ENCODE results near the gene MARK1. TPM values are rescaled to one million over a fixed set of nuclear protein-coding genes. Genes with fewer than 3 reads are reported as not detected.

The MARK1 gene
- total RNA-seq, 1 experiment from 2014 or later = 1.3 TPM

- Histone ChIP-seq H3K9me2 (replicated peaks; ENCODE audit: insufficient read depth, low read length) (no peaks in the 10 kb centered on the region), H3K9me3 (ENCODE audit: low read length) (no peaks in the 10 kb centered on the region), H3K79me2 (ENCODE audit: low read length) (no peaks in the 10 kb centered on the region), H3K36me3 (ENCODE audit: insufficient read depth, low read length) (no peaks in the 10 kb centered on the region), H4K20me1 (ENCODE audit: insufficient read depth, low read depth, low read length) (no peaks in the 10 kb centered on the region), H3K9ac (ENCODE audit: low read length) (no peak overlapping the region), H3K27ac (ENCODE audit: low read length) (no peak overlapping the region), H3K4me2 (ENCODE audit: low read depth, low read length, poor library complexity, severe bottlenecking) (no peak overlapping the region), H3K4me1 (ENCODE audit: low read length) (no peaks in the 10 kb centered on the region), H2AFZ (ENCODE audit: low read length) (no peak overlapping the region), H3K4me3 (ENCODE audit: low read length) (no peak overlapping the region), H3K27me3 (ENCODE audit: low read length) (no peaks in the 10 kb centered on the region)
- DNase-seq = no peak
These were observed 37.7 kb downstream of the MARK1 start for GRCh38 chr1:220565670-220566069.

- H3K4me2 ChIP-seq (ENCODE audit: low read depth, low read length, poor library complexity, severe bottlenecking) = no peak overlapping the region
- no peaks in the 10 kb centered on the region for H3K9me2 ChIP-seq (replicated peaks; ENCODE audit: insufficient read depth, low read length)
- H3K9ac ChIP-seq (ENCODE audit: low read length) = no peak overlapping the region
- no peak overlapping the region for H3K4me3 ChIP-seq (ENCODE audit: low read length)
- no peaks in the 10 kb centered on the region for H4K20me1 ChIP-seq (ENCODE audit: insufficient read depth, low read depth, low read length)
- no peaks in the 10 kb centered on the region for H3K4me1 ChIP-seq (ENCODE audit: low read length)
- no peaks in the 10 kb centered on the region for H3K79me2 ChIP-seq (ENCODE audit: low read length)
- no peaks in the 10 kb centered on the region for H3K36me3 ChIP-seq (ENCODE audit: insufficient read depth, low read length)
- H3K27ac ChIP-seq (ENCODE audit: low read length) = no peak overlapping the region
- H3K27me3 ChIP-seq (ENCODE audit: low read length) = no peaks in the 10 kb centered on the region
- H2AFZ ChIP-seq (ENCODE audit: low read length) = no peak overlapping the region
- no peaks in the 10 kb centered on the region for H3K9me3 ChIP-seq (ENCODE audit: low read length)
- DNase-seq = no peak
These were observed 38.9 kb downstream of the MARK1 start for GRCh38 chr1:220566869-220567268.

GRCh38 chr1:220572416-220572815, 44.5 kb downstream of the MARK1 start:
- no peak for DNase-seq
- H3K4me2 ChIP-seq (ENCODE audit: low read depth, low read length, poor library complexity, severe bottlenecking) = no peak overlapping the region
- no peak overlapping the region for H3K27ac ChIP-seq (ENCODE audit: low read length)
- H3K79me2 ChIP-seq (ENCODE audit: low read length) = no peaks in the 10 kb centered on the region
- H3K36me3 ChIP-seq (ENCODE audit: insufficient read depth, low read length) = no peaks in the 10 kb centered on the region
- no peaks in the 10 kb centered on the region for H3K4me1 ChIP-seq (ENCODE audit: low read length)
- 0 out of 2 replicates have a peak, but pooled peaks cover 3% of the 10 kb centered on the region for H3K27me3 ChIP-seq (ENCODE audit: low read length)
- no peak overlapping the region for H3K4me3 ChIP-seq (ENCODE audit: low read length)
- no peaks in the 10 kb centered on the region for H3K9me2 ChIP-seq (replicated peaks; ENCODE audit: insufficient read depth, low read length)
- peaks cover 8% of the 10 kb centered on the region for H3K9me3 ChIP-seq (ENCODE audit: low read length)
- H2AFZ ChIP-seq (ENCODE audit: low read length) = no peak overlapping the region
- H4K20me1 ChIP-seq (ENCODE audit: insufficient read depth, low read depth, low read length) = no peaks in the 10 kb centered on the region
- H3K9ac ChIP-seq (ENCODE audit: low read length) = no peak overlapping the region

GRCh38 chr1:220573836-220574235, 45.9 kb downstream of the MARK1 start:
- peaks cover 8% of the 10 kb centered on the region for H3K9me3 ChIP-seq (ENCODE audit: low read length)
- no peak for DNase-seq

GRCh38 chr1:220575718-220576497, 48.0 kb downstream of the MARK1 start:
- Histone ChIP-seq H3K27me3 (ENCODE audit: low read length) (0 out of 2 replicates have a peak, but pooled peaks cover 3% of the 10 kb centered on the region), H3K4me1 (ENCODE audit: low read length) (no peaks in the 10 kb centered on the region), H3K9ac (ENCODE audit: low read length) (no peak overlapping the region), H3K4me2 (ENCODE audit: low read depth, low read length, poor library complexity, severe bottlenecking) (no peak overlapping the region), H3K9me3 (ENCODE audit: low read length) (peaks cover 8% of the 10 kb centered on the region), H2AFZ (ENCODE audit: low read length) (no peak overlapping the region), H3K4me3 (ENCODE audit: low read length) (no peak overlapping the region), H4K20me1 (ENCODE audit: insufficient read depth, low read depth, low read length) (no peaks in the 10 kb centered on the region), H3K27ac (ENCODE audit: low read length) (no peak overlapping the region), H3K9me2 (replicated peaks; ENCODE audit: insufficient read depth, low read length) (no peaks in the 10 kb centered on the region), H3K79me2 (ENCODE audit: low read length) (no peaks in the 10 kb centered on the region), H3K36me3 (ENCODE audit: insufficient read depth, low read length) (no peaks in the 10 kb centered on the region)
- peak; percentile 28 for DNase-seq

More at GRCh38 chr1:220573836-220574235, 45.9 kb downstream of the MARK1 start:
- H3K79me2 ChIP-seq (ENCODE audit: low read length) = no peaks in the 10 kb centered on the region
- H4K20me1 ChIP-seq (ENCODE audit: insufficient read depth, low read depth, low read length) = no peaks in the 10 kb centered on the region
- H3K9ac ChIP-seq (ENCODE audit: low read length) = no peak overlapping the region
- H3K4me3 ChIP-seq (ENCODE audit: low read length) = no peak overlapping the region
- no peak overlapping the region for H3K4me2 ChIP-seq (ENCODE audit: low read depth, low read length, poor library complexity, severe bottlenecking)
- H3K36me3 ChIP-seq (ENCODE audit: insufficient read depth, low read length) = no peaks in the 10 kb centered on the region
- H2AFZ ChIP-seq (ENCODE audit: low read length) = no peak overlapping the region
- 0 out of 2 replicates have a peak, but pooled peaks cover 3% of the 10 kb centered on the region for H3K27me3 ChIP-seq (ENCODE audit: low read length)
- no peak overlapping the region for H3K27ac ChIP-seq (ENCODE audit: low read length)
- no peaks in the 10 kb centered on the region for H3K4me1 ChIP-seq (ENCODE audit: low read length)
- no peaks in the 10 kb centered on the region for H3K9me2 ChIP-seq (replicated peaks; ENCODE audit: insufficient read depth, low read length)

- Histone ChIP-seq H3K27ac (ENCODE audit: low read length) (no peak overlapping the region), H3K4me1 (ENCODE audit: low read length) (no peaks in the 10 kb centered on the region), H3K79me2 (ENCODE audit: low read length) (no peaks in the 10 kb centered on the region), H3K4me2 (ENCODE audit: low read depth, low read length, poor library complexity, severe bottlenecking) (no peak overlapping the region), H3K9me3 (ENCODE audit: low read length) (peaks cover 8% of the 10 kb centered on the region), H3K4me3 (ENCODE audit: low read length) (no peak overlapping the region), H4K20me1 (ENCODE audit: insufficient read depth, low read depth, low read length) (no peaks in the 10 kb centered on the region), H3K36me3 (ENCODE audit: insufficient read depth, low read length) (no peaks in the 10 kb centered on the region), H2AFZ (ENCODE audit: low read length) (no peak overlapping the region), H3K9ac (ENCODE audit: low read length) (no peak overlapping the region), H3K9me2 (replicated peaks; ENCODE audit: insufficient read depth, low read length) (no peaks in the 10 kb centered on the region), H3K27me3 (ENCODE audit: low read length) (0 out of 2 replicates have a peak, but pooled peaks cover 3% of the 10 kb centered on the region)
- DNase-seq = no peak
These were observed 50.0 kb downstream of the MARK1 start for GRCh38 chr1:220577926-220578325.

GRCh38 chr1:220579317-220579716, 51.4 kb downstream of the MARK1 start:
- Histone ChIP-seq H3K27me3 (ENCODE audit: low read length) (no peaks in the 10 kb centered on the region), H3K4me3 (ENCODE audit: low read length) (no peak overlapping the region), H3K4me2 (ENCODE audit: low read depth, low read length, poor library complexity, severe bottlenecking) (no peak overlapping the region), H3K36me3 (ENCODE audit: insufficient read depth, low read length) (no peaks in the 10 kb centered on the region), H3K27ac (ENCODE audit: low read length) (no peak overlapping the region), H4K20me1 (ENCODE audit: insufficient read depth, low read depth, low read length) (no peaks in the 10 kb centered on the region), H2AFZ (ENCODE audit: low read length) (no peak overlapping the region), H3K4me1 (ENCODE audit: low read length) (no peaks in the 10 kb centered on the region), H3K9me2 (replicated peaks; ENCODE audit: insufficient read depth, low read length) (no peaks in the 10 kb centered on the region), H3K9me3 (ENCODE audit: low read length) (peaks cover 3% of the 10 kb centered on the region), H3K79me2 (ENCODE audit: low read length) (no peaks in the 10 kb centered on the region), H3K9ac (ENCODE audit: low read length) (no peak overlapping the region)
- no peak for DNase-seq

- no peaks in the 10 kb centered on the region for H3K79me2 ChIP-seq (ENCODE audit: low read length)
- H2AFZ ChIP-seq (ENCODE audit: low read length) = no peak overlapping the region
- no peak overlapping the region for H3K27ac ChIP-seq (ENCODE audit: low read length)
- no peak overlapping the region for H3K4me3 ChIP-seq (ENCODE audit: low read length)
- no peaks in the 10 kb centered on the region for H3K27me3 ChIP-seq (ENCODE audit: low read length)
- H3K9me2 ChIP-seq (replicated peaks; ENCODE audit: insufficient read depth, low read length) = no peaks in the 10 kb centered on the region
- no peaks in the 10 kb centered on the region for H4K20me1 ChIP-seq (ENCODE audit: insufficient read depth, low read depth, low read length)
- no peak overlapping the region for H3K9ac ChIP-seq (ENCODE audit: low read length)
- H3K9me3 ChIP-seq (ENCODE audit: low read length) = no peaks in the 10 kb centered on the region
- H3K36me3 ChIP-seq (ENCODE audit: insufficient read depth, low read length) = no peaks in the 10 kb centered on the region
- peaks cover under 1% of the 10 kb centered on the region; the same call in 1 of the 2 replicates for H3K4me1 ChIP-seq (ENCODE audit: low read length)
- DNase-seq = no peak
- H3K4me2 ChIP-seq (ENCODE audit: low read depth, low read length, poor library complexity, severe bottlenecking) = no peak overlapping the region
These were observed 64.8 kb downstream of the MARK1 start for GRCh38 chr1:220592714-220593113.
